Pancreas (tissue), 10 donors: ENCODE results near the gene PLCB1. TPM values are rescaled to one million over a fixed set of nuclear protein-coding genes. Genes with fewer than 3 reads are reported as not detected.

Experiments used
- ATAC-seq, 4 donors: fragments of 200-7000 bp; cut with Tn5 transposase; one replicate each; pipeline versions ENCODE4 v1.8.0 to v1.9.1; 2020; ENCODE audit warnings: mild to moderate bottlenecking in 4 of 4, moderate library complexity in 4 of 4
- DNase-seq, 6 donors: peaks; one replicate each; pipeline ENCODE4 v3.0.0-alpha.2; 2020
- FAIRE-seq: peaks from 2 replicates; lab custom pipeline; 2012; peaks lifted over from hg19 to GRCh38; lab: Jason Lieb, UNC
- H3K27ac ChIP-seq, 4 donors: fragments of 200-600 bp; sonication (generic); 1 replicate in 3 of 4; 2 replicates in 1 of 4; pipeline versions ENCODE4 v1.5.0 to v1.8.0; 2020
- H3K27me3 ChIP-seq, 4 donors: fragments of 200-600 bp; one replicate each; pipeline ENCODE4 v1.8.0; 2021
- H3K36me3 ChIP-seq, 3 donors: fragments of 200-600 bp; sonication (generic) in 1 of 3; one replicate each; pipeline versions ENCODE4 v1.5.0 to v1.8.0; 2020 to 2021
- H3K4me1 ChIP-seq, 3 donors: fragments of 200-600 bp; one replicate each; pipeline ENCODE4 v1.8.0; 2021
- H3K4me3 ChIP-seq, 4 donors: fragments of 200-600 bp; sonication (generic) in 2 of 4; one replicate each; pipeline versions ENCODE4 v1.5.0 to v1.8.0; 2020 to 2021
- H3K9me3 ChIP-seq, 4 donors: fragments of 200-600 bp; one replicate each; pipeline ENCODE4 v1.8.0; 2021
- WGBS, 2 donors: extraction: QIAGEN DNeasy Blood & Tissue Kit; methylation state at CpG; one replicate each; pipeline ENCODE4 v1.1.7; 2013; 5-methylcytosine and 5-hydroxymethylcytosine counted together
- intact Hi-C, 3 donors: fragments of 100-400 bp; cut with DNase I; formaldehyde crosslinking; loops; one replicate each; pipeline versions ENCODE4 v1.11.1 to v1.14.2; 2022
- polyA plus RNA-seq, 2 donors: library from polyadenylated mRNA; stranded (reverse); fragments of 200-250 nt; gene quantifications; one replicate each; pipeline ENCODE4 v1.2.3, GENCODE V29; 2013
- total RNA-seq, 6 donors: library from RNA; stranded (reverse); fragmentation: NEBNext Ultra II Directional in 4 of 6; extraction: Animal tissue kit (Norgen Biotek cat#: 25700) in 4 of 6; gene quantifications; one replicate each; pipeline versions ENCODE4 v1.2.1 to v1.2.4, GENCODE V29; 2021 to 2023
- TF ChIP-seq, protein P1 (sequence below), 4 donors: fragments of 200-600 bp; sonication (generic) in 3 of 4; IDR thresholded peaks; one replicate each; pipeline versions ENCODE4 v1.5.0 to v1.8.0; 2021; ENCODE audit warnings: antibody characterized with exemption in 4 of 4
- donor health status: healthy with polysubstance abuse.
- donor health status: DM: no; HTN: no; CAD: no; lungs with moderate emphysema.
- donor health status: DM: no; HTN: no; CAD: no.
- donor health status: control.
- donor health status: control.
- donor health status: Bipolar disorder and iron deficiency.
- donor health status: DM: yes; HTN: yes; CAD: no.
- donor health status: DM: no; HTN: no; CAD: no.
- donor health status: DM: no; HTN: no; CAD: no.
- donor health status: DM: yes; HTN: yes; CAD: no.

Gene PLCB1
- total and polyA plus RNA-seq, 8 donors = 4.5 to 18.7 (median 13.7) TPM

DNA sequence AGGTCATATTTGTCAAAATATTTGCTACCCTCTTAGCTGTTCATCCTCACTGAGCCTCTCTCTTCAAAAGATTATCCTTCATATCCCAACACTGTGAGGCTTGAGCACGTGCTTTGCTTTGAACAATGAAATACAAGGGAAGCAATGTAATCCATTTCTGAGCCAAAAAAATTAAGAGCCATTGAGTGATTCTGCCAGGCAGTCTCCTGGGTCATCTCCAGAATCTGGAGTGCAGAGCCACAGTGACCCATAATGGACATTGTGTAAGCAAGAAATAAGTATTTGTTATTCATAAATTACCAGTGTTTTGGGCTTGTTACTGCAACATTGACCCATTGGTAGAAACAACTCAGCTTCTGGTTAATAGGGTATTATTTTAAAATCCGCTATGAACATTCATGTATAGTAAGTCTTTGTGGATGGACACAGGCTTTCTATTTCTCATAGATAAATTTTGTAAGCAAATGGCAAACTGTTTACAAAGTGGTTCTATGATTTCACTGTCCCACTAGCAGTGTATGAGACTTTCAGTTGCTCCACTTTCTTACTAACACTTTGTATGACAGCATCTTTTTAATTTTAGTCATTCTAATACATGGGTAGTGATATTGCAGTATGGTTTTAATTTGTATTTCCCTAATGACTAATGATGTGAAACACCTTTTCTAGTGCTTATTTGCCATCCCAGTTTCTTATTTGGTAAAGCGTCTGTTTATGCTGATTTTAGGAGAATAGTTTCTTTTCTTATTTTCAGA, 358.2 kb downstream of the PLCB1 start:
- ATAC-seq = no peak
- DNase-seq = no peak
- intact Hi-C loops = no loop called here
- no peak overlapping the region for H3K4me3 ChIP-seq
- 91 to 96% methylated on average over 3 of the region's 3 CpGs for WGBS, 2 donors
- H3K36me3 ChIP-seq = no peaks in the 10 kb centered on the region
- H3K9me3 ChIP-seq = no peaks in the 10 kb centered on the region
- FAIRE-seq = no peak
- no peaks in the 10 kb centered on the region for H3K27me3 ChIP-seq
- TF ChIP-seq, protein P1, sequence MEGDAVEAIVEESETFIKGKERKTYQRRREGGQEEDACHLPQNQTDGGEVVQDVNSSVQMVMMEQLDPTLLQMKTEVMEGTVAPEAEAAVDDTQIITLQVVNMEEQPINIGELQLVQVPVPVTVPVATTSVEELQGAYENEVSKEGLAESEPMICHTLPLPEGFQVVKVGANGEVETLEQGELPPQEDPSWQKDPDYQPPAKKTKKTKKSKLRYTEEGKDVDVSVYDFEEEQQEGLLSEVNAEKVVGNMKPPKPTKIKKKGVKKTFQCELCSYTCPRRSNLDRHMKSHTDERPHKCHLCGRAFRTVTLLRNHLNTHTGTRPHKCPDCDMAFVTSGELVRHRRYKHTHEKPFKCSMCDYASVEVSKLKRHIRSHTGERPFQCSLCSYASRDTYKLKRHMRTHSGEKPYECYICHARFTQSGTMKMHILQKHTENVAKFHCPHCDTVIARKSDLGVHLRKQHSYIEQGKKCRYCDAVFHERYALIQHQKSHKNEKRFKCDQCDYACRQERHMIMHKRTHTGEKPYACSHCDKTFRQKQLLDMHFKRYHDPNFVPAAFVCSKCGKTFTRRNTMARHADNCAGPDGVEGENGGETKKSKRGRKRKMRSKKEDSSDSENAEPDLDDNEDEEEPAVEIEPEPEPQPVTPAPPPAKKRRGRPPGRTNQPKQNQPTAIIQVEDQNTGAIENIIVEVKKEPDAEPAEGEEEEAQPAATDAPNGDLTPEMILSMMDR (IDR thresholded peaks at IDR 0.05) = no peak
- H3K27ac ChIP-seq = no peak overlapping the region
- H3K4me1 ChIP-seq = peaks cover 0 to 3% (median 0%) of the 10 kb centered on the region in 3 donors

DNA sequence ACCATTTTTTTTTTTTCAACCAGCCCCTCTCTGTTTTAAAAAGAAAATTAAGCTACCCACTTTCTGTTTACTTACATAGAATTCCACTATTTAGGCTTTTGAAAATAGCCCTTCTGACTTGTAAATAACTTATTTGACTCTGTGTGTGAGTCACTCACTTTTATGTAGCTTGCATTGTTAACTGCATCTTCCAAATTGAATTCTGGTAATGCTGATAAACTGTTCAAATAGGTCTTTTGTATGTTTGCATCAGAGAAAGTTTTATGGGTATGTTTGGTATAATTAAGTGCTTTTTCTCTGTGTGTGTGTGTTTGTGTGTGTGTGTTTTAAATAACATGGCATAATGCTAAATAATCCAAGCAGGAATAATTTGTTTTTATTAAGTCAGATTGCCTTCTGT, 360.1 kb downstream of the PLCB1 start:
- no peak overlapping the region for H3K4me3 ChIP-seq
- FAIRE-seq (no peak), DNase-seq (no peak), ATAC-seq (no peak)
- no peaks in the 10 kb centered on the region for H3K36me3 ChIP-seq
- no peak overlapping the region for H3K27ac ChIP-seq
- TF ChIP-seq, protein P1 (IDR thresholded peaks at IDR 0.05) = no peak
- H3K9me3 ChIP-seq = no peaks in the 10 kb centered on the region
- no peaks in the 10 kb centered on the region for H3K27me3 ChIP-seq
- H3K4me1 ChIP-seq = peaks cover 0 to 3% (median 0%) of the 10 kb centered on the region in 3 donors
- intact Hi-C loops = no loop called here

DNA sequence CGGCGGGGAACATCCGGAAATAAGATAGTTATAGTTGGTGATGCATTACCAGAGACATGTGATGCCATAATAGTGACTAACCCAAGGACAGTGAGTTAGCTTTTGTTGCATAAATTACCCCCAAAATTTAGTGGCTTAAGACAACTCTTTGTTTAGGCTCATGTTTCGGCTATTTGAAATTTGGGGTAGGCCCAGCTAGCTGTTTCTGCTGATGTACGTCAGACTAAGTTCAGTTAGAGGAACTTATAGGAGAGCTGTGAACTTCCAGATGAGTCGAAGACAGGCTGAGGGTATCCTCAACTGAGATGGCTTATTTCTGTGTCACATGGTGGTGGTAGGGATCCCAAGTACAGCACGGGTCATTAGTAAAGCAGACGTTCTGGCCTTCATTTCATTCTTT, 366.5 kb downstream of the PLCB1 start:
- Histone ChIP-seq H3K36me3 (no peaks in the 10 kb centered on the region), H3K27me3 (no peaks in the 10 kb centered on the region), H3K27ac (no peak overlapping the region), H3K9me3 (peaks cover 0 to 4% (median 0%) of the 10 kb centered on the region in 4 donors), H3K4me1 (no peaks in the 10 kb centered on the region), H3K4me3 (no peak overlapping the region)
- FAIRE-seq = no peak
- intact Hi-C loops = no loop called here
- no peak for ATAC-seq
- 95 to 96% methylated on average over 8 of the region's 8 CpGs for WGBS, 2 donors
- DNase-seq = no peak
- TF ChIP-seq, protein P1 (IDR thresholded peaks at IDR 0.05) = no peak

DNA sequence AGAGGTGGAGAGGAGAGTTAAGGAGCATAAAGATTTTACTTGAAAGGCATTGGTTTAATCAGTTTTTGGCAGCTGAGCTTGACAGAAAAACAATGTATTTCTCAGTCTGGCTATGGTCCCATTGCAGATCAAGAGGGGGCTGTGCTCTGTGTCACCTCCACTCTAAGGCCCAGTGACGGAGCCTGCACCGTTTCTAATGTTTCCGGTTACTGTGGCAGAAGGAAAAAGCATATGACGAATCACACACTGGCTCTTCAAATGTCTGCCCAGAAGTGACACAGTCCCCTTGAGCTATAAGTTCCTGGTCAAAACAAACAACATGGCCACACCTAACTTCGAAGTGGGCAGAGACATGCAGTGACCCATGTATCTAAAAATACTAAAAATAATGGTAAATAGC, 372.0 kb downstream of the PLCB1 start:
- H3K4me1 ChIP-seq = no peaks in the 10 kb centered on the region
- no peak overlapping the region for H3K27ac ChIP-seq
- DNase-seq (no peak), FAIRE-seq (no peak), ATAC-seq (no peak)
- 83 to 90% methylated on average over 5 of the region's 5 CpGs for WGBS, 2 donors
- H3K27me3 ChIP-seq = no peaks in the 10 kb centered on the region
- TF ChIP-seq, protein P1 (IDR thresholded peaks at IDR 0.05) = no peak
- intact Hi-C loops = no loop called here
- H3K36me3 ChIP-seq = no peaks in the 10 kb centered on the region
- peaks cover 0 to 4% (median 0%) of the 10 kb centered on the region in 4 donors for H3K9me3 ChIP-seq
- no peak overlapping the region for H3K4me3 ChIP-seq

DNA sequence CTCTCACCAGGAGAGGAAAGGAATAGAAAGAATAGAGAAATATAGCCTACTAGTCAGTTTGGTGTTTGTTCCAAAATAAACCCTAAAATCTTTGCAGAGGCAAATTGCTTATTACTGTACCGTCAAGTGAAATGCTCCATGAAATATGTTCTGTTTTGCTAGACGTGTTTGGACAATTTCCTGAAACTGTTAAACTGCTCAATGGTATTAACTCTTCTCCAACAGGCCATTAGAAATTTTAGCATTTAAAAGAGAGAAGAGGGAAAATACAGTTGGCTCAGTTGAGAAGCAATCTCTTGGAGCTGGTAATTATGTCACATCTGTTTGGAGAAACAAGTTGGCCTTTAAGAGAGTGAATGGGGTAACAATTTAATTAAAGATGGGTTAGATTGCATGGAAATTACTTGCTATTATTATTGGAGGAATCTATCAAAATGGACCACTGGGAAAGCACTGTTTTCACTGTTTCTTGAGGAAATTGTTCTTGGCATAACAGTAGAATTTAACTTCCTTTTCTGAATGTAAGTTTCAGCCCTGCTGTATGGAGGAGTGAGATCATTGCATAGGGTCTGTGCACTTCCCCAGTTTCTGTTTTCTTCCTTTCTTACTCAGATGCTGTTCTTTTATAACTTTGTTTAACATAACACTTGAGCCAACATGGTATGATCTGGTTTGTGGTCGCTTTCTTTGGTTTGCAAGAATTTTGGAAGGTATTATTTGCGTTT, 373.6 kb downstream of the PLCB1 start:
- ATAC-seq = no peak
- H3K9me3 ChIP-seq = no peaks in the 10 kb centered on the region
- no peaks in the 10 kb centered on the region for H3K27me3 ChIP-seq
- no peak overlapping the region for H3K4me3 ChIP-seq
- TF ChIP-seq, protein P1 (IDR thresholded peaks at IDR 0.05) = no peak
- no peak for DNase-seq
- 84 to 89% methylated on average over 4 of the region's 4 CpGs for WGBS, 2 donors
- no peaks in the 10 kb centered on the region for H3K4me1 ChIP-seq
- H3K36me3 ChIP-seq = no peaks in the 10 kb centered on the region
- intact Hi-C loops = no loop called here
- H3K27ac ChIP-seq = no peak overlapping the region
- no peak for FAIRE-seq
